Measurements from ENCODE around the gene SSH2.
"Not testable (repeated sequence)": the region's sequence is repeated elsewhere in the genome, so short reads cannot be mapped to it uniquely, and the experiment has no call there.

The SSH2 gene

GRCh38 chr17:29653995-29654714 lies 275.9 kb downstream of the SSH2 start:
- DNase-seq: no peak

GRCh38 chr17:29652976-29653375 lies 277.1 kb downstream of the SSH2 start:
- no peak for DNase-seq

- DNase-seq: not testable (repeated sequence)
These were observed 278.1 kb downstream of the SSH2 start for GRCh38 chr17:29651913-29652312.

GRCh38 chr17:29650396-29650795 lies 279.6 kb downstream of the SSH2 start:
- no peak for DNase-seq

- no peak for DNase-seq
These were observed 280.7 kb downstream of the SSH2 start for GRCh38 chr17:29649359-29649758.

GRCh38 chr17:29648005-29648404 lies 282.0 kb downstream of the SSH2 start:
- DNase-seq: no peak

- DNase-seq: no peak
These were observed 284.4 kb downstream of the SSH2 start for GRCh38 chr17:29645515-29646051.

- DNase-seq: no peak
These were observed 286.2 kb downstream of the SSH2 start for GRCh38 chr17:29643817-29644160.

- peak; percentile 68 for DNase-seq
These were observed 287.8 kb downstream of the SSH2 start for GRCh38 chr17:29642171-29642611.

- no peak for DNase-seq
These were observed 288.9 kb downstream of the SSH2 start for GRCh38 chr17:29640981-29641642.

GRCh38 chr17:29640413-29640812 lies 289.6 kb downstream of the SSH2 start:
- no peak for DNase-seq

- no peak for DNase-seq
These were observed 296.1 kb downstream of the SSH2 start for GRCh38 chr17:29633886-29634285.

GRCh38 chr17:29630630-29631193 lies 299.3 kb downstream of the SSH2 start:
- no peak for DNase-seq

GRCh38 chr17:29629839-29630238 lies 300.2 kb downstream of the SSH2 start:
- DNase-seq: no peak

- DNase-seq: no peak
These were observed 301.4 kb downstream of the SSH2 start for GRCh38 chr17:29628644-29629043.

- DNase-seq: no peak
These were observed 302.1 kb downstream of the SSH2 start for GRCh38 chr17:29627951-29628350.

- no peak for DNase-seq
These were observed 304.8 kb downstream of the SSH2 start for GRCh38 chr17:29625037-29625750.

- no peak for DNase-seq
These were observed 305.4 kb downstream of the SSH2 start for GRCh38 chr17:29624586-29624985.

- no peak for DNase-seq
These were observed 306.8 kb downstream of the SSH2 start for GRCh38 chr17:29623283-29623647.

GRCh38 chr17:29622337-29623282 lies 307.4 kb downstream of the SSH2 start, which contains the start of gene CORO6:
TSS of gene CORO6 (minus strand) at chr17:29622912. CDS start at chr17:29621421, 1,491 bp downstream.
- peak; percentile 20 for DNase-seq

- DNase-seq: no peak
These were observed 308.3 kb downstream of the SSH2 start for GRCh38 chr17:29621751-29622194.
